GM23338 (cell line): ENCODE measurements around the gene LYSMD1. TPM values are rescaled to one million over a fixed set of nuclear protein-coding genes. Genes with fewer than 3 reads are reported as not detected.
"Not testable (repeated sequence)": the region's sequence is repeated elsewhere in the genome, so short reads cannot be mapped to it uniquely, and the experiment has no call there.

ENCODE experiments used
- ATAC-seq: fragments of 200-7000 bp; cut with Tn5 transposase; 3 replicates; pipeline ENCODE4 v1.9.1; 2020
- DNase-seq: peaks from one replicate; pipeline ENCODE4 v3.0.0-alpha.2; 2015; ENCODE audit warnings: low spot score
- H2AFZ ChIP-seq: fragments of 200-600 bp; sonication (generic); 2 replicates; pipeline ENCODE4 v1.8.0; 2016; ENCODE audit warnings: antibody characterized with exemption, mild to moderate bottlenecking, moderate library complexity
- H3F3A ChIP-seq: fragments of 200-600 bp; sonication (generic); replicated peaks from 2 replicates; pipeline ENCODE4 v1.8.0; 2017; ENCODE audit warnings: antibody characterized with exemption, mixed run types, low read depth
- H3K27ac ChIP-seq: fragments of 200-600 bp; sonication (generic); 2 replicates; pipeline ENCODE4 v1.6.1; 2016; ENCODE audit warnings: low read depth
- H3K27me3 ChIP-seq: fragments of 200-600 bp; sonication (generic); 2 replicates; pipeline ENCODE4 v1.8.0; 2016; ENCODE audit warnings: mild to moderate bottlenecking, mixed run types, moderate library complexity; ENCODE audit not compliant: insufficient read depth
- H3K36me3 ChIP-seq: fragments of 200-600 bp; sonication (generic); 2 replicates; pipeline ENCODE4 v1.8.0; 2016; ENCODE audit warnings: mild to moderate bottlenecking; ENCODE audit not compliant: insufficient read depth
- H3K4me1 ChIP-seq: fragments of 200-600 bp; sonication (generic); 2 replicates; pipeline ENCODE4 v1.8.0; 2016; ENCODE audit warnings: mild to moderate bottlenecking, moderate library complexity; ENCODE audit not compliant: insufficient read depth
- H3K4me2 ChIP-seq: fragments of 200-600 bp; sonication (generic); 2 replicates; pipeline ENCODE4 v1.7.1; 2017; ENCODE audit warnings: mixed run types
- H3K4me3 ChIP-seq: fragments of 200-600 bp; sonication (generic); 2 replicates; pipeline ENCODE4 v1.6.1; 2016; ENCODE audit warnings: mixed run types
- H3K79me2 ChIP-seq: fragments of 200-600 bp; sonication (generic); replicated peaks from 2 replicates; pipeline ENCODE4 v1.8.0; 2017; ENCODE audit warnings: mild to moderate bottlenecking; ENCODE audit not compliant: insufficient read depth
- H3K9me2 ChIP-seq: fragments of 200-600 bp; sonication (generic); 2 replicates; pipeline ENCODE4 v1.8.0; 2017; ENCODE audit not compliant: insufficient read depth
- H4K20me1 ChIP-seq: fragments of 200-600 bp; sonication (generic); replicated peaks from 2 replicates; pipeline ENCODE4 v1.8.0; 2017; ENCODE audit warnings: mild to moderate bottlenecking; ENCODE audit not compliant: insufficient read depth
- H3K27ac Mint-ChIP-seq: 2 replicates; pipeline ENCODE4 v1.8.0; 2020; ENCODE audit warnings: inconsistent platforms, mild to moderate bottlenecking, moderate library complexity, mixed read lengths
- H3K27me3 Mint-ChIP-seq: 3 replicates; pipeline ENCODE4 v1.8.0; 2022; ENCODE audit warnings: low read depth, mild to moderate bottlenecking, moderate library complexity, mixed read lengths, inconsistent platforms; ENCODE audit not compliant: insufficient read depth, poor library complexity
- H3K36me3 Mint-ChIP-seq: 3 replicates; pipeline ENCODE4 v1.8.0; 2021; ENCODE audit warnings: low read depth, mild to moderate bottlenecking, inconsistent platforms, moderate library complexity, mixed read lengths
- H3K4me1 Mint-ChIP-seq: 3 replicates; pipeline ENCODE4 v1.8.0; 2020; ENCODE audit warnings: mild to moderate bottlenecking, inconsistent platforms, mixed read lengths
- H3K4me3 Mint-ChIP-seq: 3 replicates; pipeline ENCODE4 v1.8.0; 2021; ENCODE audit warnings: moderate library complexity, mild to moderate bottlenecking, inconsistent platforms, mixed read lengths
- H3K9me3 Mint-ChIP-seq: 3 replicates; pipeline ENCODE4 v1.8.0; 2020; ENCODE audit warnings: moderate library complexity, mild to moderate bottlenecking, inconsistent platforms, mixed read lengths
- CREB1 ChIP-seq: fragments of 250-450 bp; sonication (Bioruptor Pico); IDR thresholded peaks from 2 replicates; pipeline ENCODE4 v1.5.0; 2020; ENCODE audit warnings: low read depth, mild to moderate bottlenecking, moderate library complexity
- EZH2phosphoT487 ChIP-seq: fragments of 200-600 bp; sonication (generic); IDR thresholded peaks from one replicate; pipeline ENCODE4 v1.8.1; 2018; ENCODE audit warnings: antibody characterized with exemption; ENCODE audit not compliant: unreplicated experiment
- JUNB ChIP-seq: IDR thresholded peaks from one replicate; pipeline ENCODE4 v1.6.1; 2016; ENCODE audit warnings: antibody characterized with exemption; ENCODE audit not compliant: unreplicated experiment
- NANOG ChIP-seq: IDR thresholded peaks from 2 replicates; pipeline ENCODE4 v1.6.1; 2016; ENCODE audit warnings: antibody characterized with exemption, borderline replicate concordance
- POLR2AphosphoS5 ChIP-seq: IDR thresholded peaks from 2 replicates; pipeline ENCODE4 v1.6.1; 2016; ENCODE audit warnings: antibody characterized with exemption, low read depth
- ZNF114 ChIP-seq: fragments of 250-450 bp; sonication (Bioruptor Pico); IDR thresholded peaks from 2 replicates; pipeline ENCODE4 v1.5.0; 2020; ENCODE audit warnings: mild to moderate bottlenecking, moderate library complexity
- ZNF331 ChIP-seq: fragments of 250-450 bp; sonication (Bioruptor Pico); IDR thresholded peaks from 2 replicates; pipeline ENCODE4 v1.5.0; 2020; ENCODE audit warnings: low read depth, mild to moderate bottlenecking, moderate library complexity
- polyA plus RNA-seq: library from polyadenylated mRNA; unstranded; fragments of >200 nt; fragmentation: Nextera tagmentation; extraction: Ambion mirVana; gene quantifications from 2 replicates; pipeline ENCODE4 v1.2.1, GENCODE V29; 2016
- total RNA-seq: library from RNA; depleted of rRNA; stranded (reverse); fragments of >200 nt; shearing (Covaris generic); gene quantifications from 2 replicates; pipeline ENCODE4 v1.2.3, GENCODE V29; 2014
- TF ChIP-seq, protein P1 (sequence below): fragments of 250-450 bp; sonication (Bioruptor Pico); IDR thresholded peaks from 2 replicates; pipeline ENCODE4 v1.5.0; 2020; ENCODE audit warnings: mild to moderate bottlenecking, moderate library complexity
- TF ChIP-seq, protein P2 (sequence below), 2 experiments: fragments of 200-600 bp in 1 of 2; sonication (generic) in 1 of 2; conservative IDR thresholded peaks; 2 replicates each; pipeline versions ENCODE4 v1.5.1 to v1.6.1; 2016 to 2017; ENCODE audit warnings: antibody characterized with exemption in 2 of 2, low read depth in 2 of 2, mild to moderate bottlenecking in 2 of 2, moderate library complexity in 1 of 2

LYSMD1 gene
- total and polyA plus RNA-seq, 2 experiments from 2014 or later, result 3.6 to 6.4 TPM

DNA sequence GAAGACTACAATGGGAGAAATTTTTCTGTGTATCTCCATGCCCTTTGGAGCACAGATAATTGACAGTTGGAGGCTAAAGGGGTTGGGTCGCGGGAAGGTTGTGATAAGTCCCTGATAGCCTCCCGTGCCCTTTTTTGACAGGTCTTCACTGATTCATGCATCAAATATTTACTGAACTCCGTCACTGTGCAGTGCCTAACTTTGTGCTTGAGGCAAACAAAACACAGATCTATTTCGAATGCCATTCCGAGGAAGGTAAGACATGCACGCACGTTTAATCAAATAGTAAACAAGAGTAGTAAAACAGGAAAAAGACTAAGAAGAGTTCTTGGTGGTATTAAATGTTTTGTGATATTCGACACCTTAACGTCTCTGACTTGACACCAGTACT lies 32.2 kb upstream of the LYSMD1 start (continued):
- TF ChIP-seq, protein P1, sequence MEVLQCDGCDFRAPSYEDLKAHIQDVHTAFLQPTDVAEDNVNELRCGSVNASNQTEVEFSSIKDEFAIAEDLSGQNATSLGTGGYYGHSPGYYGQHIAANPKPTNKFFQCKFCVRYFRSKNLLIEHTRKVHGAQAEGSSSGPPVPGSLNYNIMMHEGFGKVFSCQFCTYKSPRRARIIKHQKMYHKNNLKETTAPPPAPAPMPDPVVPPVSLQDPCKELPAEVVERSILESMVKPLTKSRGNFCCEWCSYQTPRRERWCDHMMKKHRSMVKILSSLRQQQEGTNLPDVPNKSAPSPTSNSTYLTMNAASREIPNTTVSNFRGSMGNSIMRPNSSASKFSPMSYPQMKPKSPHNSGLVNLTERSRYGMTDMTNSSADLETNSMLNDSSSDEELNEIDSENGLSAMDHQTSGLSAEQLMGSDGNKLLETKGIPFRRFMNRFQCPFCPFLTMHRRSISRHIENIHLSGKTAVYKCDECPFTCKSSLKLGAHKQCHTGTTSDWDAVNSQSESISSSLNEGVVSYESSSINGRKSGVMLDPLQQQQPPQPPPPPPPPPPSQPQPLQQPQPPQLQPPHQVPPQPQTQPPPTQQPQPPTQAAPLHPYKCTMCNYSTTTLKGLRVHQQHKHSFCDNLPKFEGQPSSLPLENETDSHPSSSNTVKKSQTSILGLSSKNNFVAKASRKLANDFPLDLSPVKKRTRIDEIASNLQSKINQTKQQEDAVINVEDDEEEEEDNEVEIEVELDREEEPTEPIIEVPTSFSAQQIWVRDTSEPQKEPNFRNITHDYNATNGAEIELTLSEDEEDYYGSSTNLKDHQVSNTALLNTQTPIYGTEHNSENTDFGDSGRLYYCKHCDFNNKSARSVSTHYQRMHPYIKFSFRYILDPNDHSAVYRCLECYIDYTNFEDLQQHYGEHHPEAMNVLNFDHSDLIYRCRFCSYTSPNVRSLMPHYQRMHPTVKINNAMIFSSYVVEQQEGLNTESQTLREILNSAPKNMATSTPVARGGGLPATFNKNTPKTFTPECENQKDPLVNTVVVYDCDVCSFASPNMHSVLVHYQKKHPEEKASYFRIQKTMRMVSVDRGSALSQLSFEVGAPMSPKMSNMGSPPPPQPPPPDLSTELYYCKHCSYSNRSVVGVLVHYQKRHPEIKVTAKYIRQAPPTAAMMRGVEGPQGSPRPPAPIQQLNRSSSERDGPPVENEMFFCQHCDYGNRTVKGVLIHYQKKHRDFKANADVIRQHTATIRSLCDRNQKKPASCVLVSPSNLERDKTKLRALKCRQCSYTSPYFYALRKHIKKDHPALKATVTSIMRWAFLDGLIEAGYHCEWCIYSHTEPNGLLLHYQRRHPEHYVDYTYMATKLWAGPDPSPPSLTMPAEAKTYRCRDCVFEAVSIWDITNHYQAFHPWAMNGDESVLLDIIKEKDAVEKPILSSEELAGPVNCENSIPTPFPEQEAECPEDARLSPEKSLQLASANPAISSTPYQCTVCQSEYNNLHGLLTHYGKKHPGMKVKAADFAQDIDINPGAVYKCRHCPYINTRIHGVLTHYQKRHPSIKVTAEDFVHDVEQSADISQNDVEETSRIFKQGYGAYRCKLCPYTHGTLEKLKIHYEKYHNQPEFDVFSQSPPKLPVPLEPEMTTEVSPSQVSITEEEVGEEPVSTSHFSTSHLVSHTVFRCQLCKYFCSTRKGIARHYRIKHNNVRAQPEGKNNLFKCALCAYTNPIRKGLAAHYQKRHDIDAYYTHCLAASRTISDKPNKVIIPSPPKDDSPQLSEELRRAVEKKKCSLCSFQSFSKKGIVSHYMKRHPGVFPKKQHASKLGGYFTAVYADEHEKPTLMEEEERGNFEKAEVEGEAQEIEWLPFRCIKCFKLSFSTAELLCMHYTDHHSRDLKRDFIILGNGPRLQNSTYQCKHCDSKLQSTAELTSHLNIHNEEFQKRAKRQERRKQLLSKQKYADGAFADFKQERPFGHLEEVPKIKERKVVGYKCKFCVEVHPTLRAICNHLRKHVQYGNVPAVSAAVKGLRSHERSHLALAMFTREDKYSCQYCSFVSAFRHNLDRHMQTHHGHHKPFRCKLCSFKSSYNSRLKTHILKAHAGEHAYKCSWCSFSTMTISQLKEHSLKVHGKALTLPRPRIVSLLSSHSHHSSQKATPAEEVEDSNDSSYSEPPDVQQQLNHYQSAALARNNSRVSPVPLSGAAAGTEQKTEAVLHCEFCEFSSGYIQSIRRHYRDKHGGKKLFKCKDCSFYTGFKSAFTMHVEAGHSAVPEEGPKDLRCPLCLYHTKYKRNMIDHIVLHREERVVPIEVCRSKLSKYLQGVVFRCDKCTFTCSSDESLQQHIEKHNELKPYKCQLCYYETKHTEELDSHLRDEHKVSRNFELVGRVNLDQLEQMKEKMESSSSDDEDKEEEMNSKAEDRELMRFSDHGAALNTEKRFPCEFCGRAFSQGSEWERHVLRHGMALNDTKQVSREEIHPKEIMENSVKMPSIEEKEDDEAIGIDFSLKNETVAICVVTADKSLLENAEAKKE (CRISPR knock-in tag), result no peak
- TF ChIP-seq JUNB, result no peak
- no peak for TF ChIP-seq POLR2AphosphoS5
- no peak for TF ChIP-seq ZNF331 (CRISPR knock-in tag)
- TF ChIP-seq EZH2phosphoT487, result no peak
- no peak for TF ChIP-seq ZNF114
- TF ChIP-seq CREB1 (CRISPR knock-in tag), result no peak
- TF ChIP-seq NANOG, result no peak

- Mint-ChIP-seq H3K4me1 (peaks cover 16% of the 10 kb centered on the region; the same call in 2 of the 3 replicates), H3K27me3 (peaks cover 13% of the 10 kb centered on the region), H3K9me3 (no peaks in the 10 kb centered on the region), H3K36me3 (peaks cover 12% of the 10 kb centered on the region), H3K27ac (0 out of 2 replicates have a peak overlapping the region, but pooled peaks have one; percentile 13), H3K4me3 (peak overlapping the region; percentile 26; the same call in 1 of the 3 replicates)
- Histone ChIP-seq H3K4me1 (peaks cover 6% of the 10 kb centered on the region), H3K27me3 (no peaks in the 10 kb centered on the region), H2AFZ (no peak overlapping the region), H4K20me1 (peaks cover 13% of the 10 kb centered on the region), H3F3A (0 out of 2 replicates have a peak, but pooled peaks cover 7% of the 10 kb centered on the region), H3K4me2 (no peak overlapping the region), H3K79me2 (peaks cover 29% of the 10 kb centered on the region), H3K36me3 (no peaks in the 10 kb centered on the region), H3K4me3 (no peak overlapping the region), H3K9me2 (no peaks in the 10 kb centered on the region), H3K27ac (peak overlapping the region; percentile 69)
- TF ChIP-seq JUNB, result no peak
- TF ChIP-seq, protein P2, sequence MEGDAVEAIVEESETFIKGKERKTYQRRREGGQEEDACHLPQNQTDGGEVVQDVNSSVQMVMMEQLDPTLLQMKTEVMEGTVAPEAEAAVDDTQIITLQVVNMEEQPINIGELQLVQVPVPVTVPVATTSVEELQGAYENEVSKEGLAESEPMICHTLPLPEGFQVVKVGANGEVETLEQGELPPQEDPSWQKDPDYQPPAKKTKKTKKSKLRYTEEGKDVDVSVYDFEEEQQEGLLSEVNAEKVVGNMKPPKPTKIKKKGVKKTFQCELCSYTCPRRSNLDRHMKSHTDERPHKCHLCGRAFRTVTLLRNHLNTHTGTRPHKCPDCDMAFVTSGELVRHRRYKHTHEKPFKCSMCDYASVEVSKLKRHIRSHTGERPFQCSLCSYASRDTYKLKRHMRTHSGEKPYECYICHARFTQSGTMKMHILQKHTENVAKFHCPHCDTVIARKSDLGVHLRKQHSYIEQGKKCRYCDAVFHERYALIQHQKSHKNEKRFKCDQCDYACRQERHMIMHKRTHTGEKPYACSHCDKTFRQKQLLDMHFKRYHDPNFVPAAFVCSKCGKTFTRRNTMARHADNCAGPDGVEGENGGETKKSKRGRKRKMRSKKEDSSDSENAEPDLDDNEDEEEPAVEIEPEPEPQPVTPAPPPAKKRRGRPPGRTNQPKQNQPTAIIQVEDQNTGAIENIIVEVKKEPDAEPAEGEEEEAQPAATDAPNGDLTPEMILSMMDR (conservative IDR thresholded peaks at IDR 0.05; ENCODE audit: low read depth in 2 of 2), result peak; percentile 58 to 65
- peak; percentile 17 for ATAC-seq
- peak; percentile 77 for DNase-seq
Observed at GRCh38 chr1:151196292-151196800, 30.6 kb upstream of the LYSMD1 start.

DNA sequence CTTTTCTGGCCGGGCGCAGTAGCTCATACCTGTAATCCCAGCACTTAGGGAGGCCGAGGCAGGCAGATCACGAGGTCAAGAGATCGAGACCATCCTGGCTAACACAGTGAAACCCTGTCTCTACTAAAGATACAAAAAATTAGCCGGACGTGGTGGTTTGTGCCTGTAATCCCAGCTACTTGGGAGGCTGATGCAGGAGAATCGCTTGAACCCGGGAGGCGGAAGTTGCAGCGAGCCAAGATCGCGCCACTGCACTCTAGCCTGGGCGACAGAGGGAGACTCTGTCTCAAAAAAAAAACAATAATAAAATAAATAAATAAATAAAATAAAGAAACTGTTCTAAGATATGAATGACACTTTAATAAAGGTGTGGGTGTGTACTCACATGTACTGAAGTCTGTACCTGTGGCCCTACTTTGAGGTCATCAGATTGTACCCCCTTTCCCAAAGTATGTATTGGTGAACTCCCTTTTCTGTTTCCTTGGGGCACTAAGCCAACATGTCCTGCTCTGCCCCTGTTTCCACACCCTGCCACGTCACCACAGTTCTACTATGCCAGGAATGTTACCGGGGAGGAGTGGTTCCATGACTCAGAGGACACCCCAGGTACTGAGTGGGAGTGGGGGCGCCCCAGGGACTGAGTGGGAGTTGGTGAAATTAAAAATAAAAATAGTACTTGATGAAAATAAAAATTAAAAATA lies 29.3 kb upstream of the LYSMD1 start:
- not testable (repeated sequence) for H3K9me2 ChIP-seq, H3K27ac ChIP-seq, H3K36me3 ChIP-seq, H3K27ac Mint-ChIP-seq, H3K27me3 ChIP-seq, H3K4me3 Mint-ChIP-seq, H3K9me3 Mint-ChIP-seq, H3K4me3 ChIP-seq, H4K20me1 ChIP-seq, DNase-seq, H3K4me2 ChIP-seq, ATAC-seq, H3K4me1 ChIP-seq, H2AFZ ChIP-seq
- peaks cover 12% of the 10 kb centered on the region for H3K36me3 Mint-ChIP-seq
- 0 out of 2 replicates have a peak, but pooled peaks cover 12% of the 10 kb centered on the region for H3F3A ChIP-seq
- peaks cover 17% of the 10 kb centered on the region for H3K27me3 Mint-ChIP-seq
- peaks cover 16% of the 10 kb centered on the region; the same call in 2 of the 3 replicates for H3K4me1 Mint-ChIP-seq
- peaks cover 16% of the 10 kb centered on the region for H3K79me2 ChIP-seq
